ENCODE measurements around the gene MLLT3. TPM values are rescaled to one million over a fixed set of nuclear protein-coding genes. Genes with fewer than 3 reads are reported as not detected.

MLLT3 gene
- total and polyA plus RNA-seq, 2 of the 13 experiments (the other 11 are each of a cell fraction or from before 2014, with no cell fraction given), result 12.3 to 12.6 TPM

DNA sequence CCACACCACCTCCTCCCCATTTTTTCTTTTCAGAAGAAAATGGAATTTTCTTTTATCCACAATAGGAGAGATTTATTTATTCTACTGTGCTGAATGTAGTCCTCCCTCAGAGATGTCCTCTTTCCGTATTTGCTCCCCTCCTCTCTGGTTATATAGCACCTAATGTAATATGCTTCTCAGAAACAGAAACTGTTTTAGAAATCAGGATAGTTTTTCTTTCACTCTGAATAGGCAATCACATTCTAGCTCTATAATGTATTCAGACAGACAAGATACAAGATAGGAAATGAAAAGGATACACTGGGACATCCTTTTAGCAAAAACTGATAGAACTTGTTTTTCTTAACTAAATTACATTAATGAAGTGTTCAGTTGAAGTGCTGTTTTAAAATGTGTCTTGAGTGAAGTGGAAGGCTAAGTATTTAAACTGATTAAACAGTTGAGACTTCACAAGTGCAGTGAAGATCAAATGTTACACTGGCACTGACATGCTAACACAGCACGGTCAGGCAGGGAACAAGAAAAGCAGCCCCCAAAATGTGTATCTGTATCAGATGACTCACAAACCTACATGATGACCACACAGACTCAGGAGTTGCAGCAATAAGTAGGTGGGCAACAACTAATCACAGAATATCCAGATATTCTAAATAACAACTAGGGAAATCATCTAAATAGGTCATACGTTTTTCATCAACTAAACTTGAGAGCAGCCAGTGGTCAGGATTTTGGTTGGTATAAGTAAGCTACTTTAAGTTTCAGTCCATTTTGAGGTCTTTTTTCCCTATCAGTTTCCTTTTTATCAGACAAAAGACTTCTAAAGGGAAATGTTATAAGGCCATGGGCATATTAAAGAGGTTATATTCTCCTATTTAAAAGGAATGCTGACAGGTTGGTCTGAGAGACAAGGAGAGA lies 260.4 kb downstream of the MLLT3 start:
- intact Hi-C loops (cut with micrococcal nuclease; ENCODE audit: unreplicated experiment), result no loop called here
- H3K4me3 ChIP-seq (replicated peaks in 1 of 3; ENCODE audit: insufficient read depth in 1 of 3, low read depth in 2 of 3, low read length in 3 of 3), result no peak overlapping the region
- no peak overlapping the region for H3K27ac ChIP-seq (ENCODE audit: extremely low read length, insufficient read depth, low read length)
- POLR2A ChIA-PET, result no interaction called here
- no peaks in the 10 kb centered on the region for H3K27me3 ChIP-seq (ENCODE audit: control insufficient read depth in 1 of 2, insufficient read depth in 2 of 2, low read length in 2 of 2)
- no peaks in the 10 kb centered on the region for H4K20me1 ChIP-seq (ENCODE audit: insufficient read depth, low read length)
- CTCF ChIA-PET (ENCODE audit: low intra/inter-chr PET ratio, low total read pairs), result no interaction called here
- in situ Hi-C loops (cut with HindIII; ENCODE audit: extremely low pct_ligation_motif_present, low pct_unique_long_range_greater_than_20kb), result loop anchor here (25.0 kb wide), 1 partner anchor 750 kb away; no protein-coding TSS in a partner anchor
- no peaks in the 10 kb centered on the region; a peak in 1 of 5 replicates for H3K36me3 ChIP-seq (replicated peaks in 1 of 2; ENCODE audit: control insufficient read depth in 1 of 2, insufficient read depth in 2 of 2, low read length in 2 of 2)
- H3K9me3 ChIP-seq (ENCODE audit: low read length), result no peaks in the 10 kb centered on the region
- H3K4me2 ChIP-seq (ENCODE audit: low read depth, low read length), result no peak overlapping the region
- H3K79me2 ChIP-seq (ENCODE audit: insufficient read depth, low read length), result no peaks in the 10 kb centered on the region
- H2AFZ ChIP-seq (ENCODE audit: low read length), result no peak overlapping the region
- H3K4me1 ChIP-seq (ENCODE audit: insufficient read depth, low read length), result peaks cover 8% of the 10 kb centered on the region
- WGBS (ENCODE audit: low lambda C conversion rate), result 63% methylated on average over 3 of the region's 3 CpGs
- BruUV-seq (replicated peaks), result no TSS peak
- FAIRE-seq (no peak), DNase-seq (ENCODE audit: low spot score) (no peak), ATAC-seq (no peak)
- H3K9ac ChIP-seq (ENCODE audit: insufficient read depth, low read depth, low read length), result no peak overlapping the region
- TF ChIP-seq DR1 (CRISPR knock-in tag; IDR thresholded peaks at IDR 0.05) (no peak), MYPOP (CRISPR knock-in tag; IDR thresholded peaks at IDR 0.05) (no peak), ZZZ3 (CRISPR knock-in tag; IDR thresholded peaks at IDR 0.05; ENCODE audit: borderline replicate concordance) (no peak), ZNF263 (CRISPR knock-in tag; IDR thresholded peaks at IDR 0.05) (no peak), FOSL1 (CRISPR knock-in tag; IDR thresholded peaks at IDR 0.05; ENCODE audit: borderline replicate concordance) (no peak), HDAC1 (CRISPR knock-in tag; IDR thresholded peaks at IDR 0.05) (no peak)
- TF ChIP-seq, protein P1, sequence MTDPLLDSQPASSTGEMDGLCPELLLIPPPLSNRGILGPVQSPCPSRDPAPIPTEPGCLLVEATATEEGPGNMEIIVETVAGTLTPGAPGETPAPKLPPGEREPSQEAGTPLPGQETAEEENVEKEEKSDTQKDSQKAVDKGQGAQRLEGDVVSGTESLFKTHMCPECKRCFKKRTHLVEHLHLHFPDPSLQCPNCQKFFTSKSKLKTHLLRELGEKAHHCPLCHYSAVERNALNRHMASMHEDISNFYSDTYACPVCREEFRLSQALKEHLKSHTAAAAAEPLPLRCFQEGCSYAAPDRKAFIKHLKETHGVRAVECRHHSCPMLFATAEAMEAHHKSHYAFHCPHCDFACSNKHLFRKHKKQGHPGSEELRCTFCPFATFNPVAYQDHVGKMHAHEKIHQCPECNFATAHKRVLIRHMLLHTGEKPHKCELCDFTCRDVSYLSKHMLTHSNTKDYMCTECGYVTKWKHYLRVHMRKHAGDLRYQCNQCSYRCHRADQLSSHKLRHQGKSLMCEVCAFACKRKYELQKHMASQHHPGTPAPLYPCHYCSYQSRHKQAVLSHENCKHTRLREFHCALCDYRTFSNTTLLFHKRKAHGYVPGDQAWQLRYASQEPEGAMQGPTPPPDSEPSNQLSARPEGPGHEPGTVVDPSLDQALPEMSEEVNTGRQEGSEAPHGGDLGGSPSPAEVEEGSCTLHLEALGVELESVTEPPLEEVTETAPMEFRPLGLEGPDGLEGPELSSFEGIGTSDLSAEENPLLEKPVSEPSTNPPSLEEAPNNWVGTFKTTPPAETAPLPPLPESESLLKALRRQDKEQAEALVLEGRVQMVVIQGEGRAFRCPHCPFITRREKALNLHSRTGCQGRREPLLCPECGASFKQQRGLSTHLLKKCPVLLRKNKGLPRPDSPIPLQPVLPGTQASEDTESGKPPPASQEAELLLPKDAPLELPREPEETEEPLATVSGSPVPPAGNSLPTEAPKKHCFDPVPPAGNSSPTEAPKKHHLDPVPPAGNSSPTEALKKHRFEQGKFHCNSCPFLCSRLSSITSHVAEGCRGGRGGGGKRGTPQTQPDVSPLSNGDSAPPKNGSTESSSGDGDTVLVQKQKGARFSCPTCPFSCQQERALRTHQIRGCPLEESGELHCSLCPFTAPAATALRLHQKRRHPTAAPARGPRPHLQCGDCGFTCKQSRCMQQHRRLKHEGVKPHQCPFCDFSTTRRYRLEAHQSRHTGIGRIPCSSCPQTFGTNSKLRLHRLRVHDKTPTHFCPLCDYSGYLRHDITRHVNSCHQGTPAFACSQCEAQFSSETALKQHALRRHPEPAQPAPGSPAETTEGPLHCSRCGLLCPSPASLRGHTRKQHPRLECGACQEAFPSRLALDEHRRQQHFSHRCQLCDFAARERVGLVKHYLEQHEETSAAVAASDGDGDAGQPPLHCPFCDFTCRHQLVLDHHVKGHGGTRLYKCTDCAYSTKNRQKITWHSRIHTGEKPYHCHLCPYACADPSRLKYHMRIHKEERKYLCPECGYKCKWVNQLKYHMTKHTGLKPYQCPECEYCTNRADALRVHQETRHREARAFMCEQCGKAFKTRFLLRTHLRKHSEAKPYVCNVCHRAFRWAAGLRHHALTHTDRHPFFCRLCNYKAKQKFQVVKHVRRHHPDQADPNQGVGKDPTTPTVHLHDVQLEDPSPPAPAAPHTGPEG (CRISPR knock-in tag; IDR thresholded peaks at IDR 0.05), result no peak
- TF ChIP-seq, protein P2, sequence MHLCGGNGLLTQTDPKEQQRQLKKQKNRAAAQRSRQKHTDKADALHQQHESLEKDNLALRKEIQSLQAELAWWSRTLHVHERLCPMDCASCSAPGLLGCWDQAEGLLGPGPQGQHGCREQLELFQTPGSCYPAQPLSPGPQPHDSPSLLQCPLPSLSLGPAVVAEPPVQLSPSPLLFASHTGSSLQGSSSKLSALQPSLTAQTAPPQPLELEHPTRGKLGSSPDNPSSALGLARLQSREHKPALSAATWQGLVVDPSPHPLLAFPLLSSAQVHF (CRISPR knock-in tag; IDR thresholded peaks at IDR 0.05), result no peak
- TF ChIP-seq, protein P3, sequence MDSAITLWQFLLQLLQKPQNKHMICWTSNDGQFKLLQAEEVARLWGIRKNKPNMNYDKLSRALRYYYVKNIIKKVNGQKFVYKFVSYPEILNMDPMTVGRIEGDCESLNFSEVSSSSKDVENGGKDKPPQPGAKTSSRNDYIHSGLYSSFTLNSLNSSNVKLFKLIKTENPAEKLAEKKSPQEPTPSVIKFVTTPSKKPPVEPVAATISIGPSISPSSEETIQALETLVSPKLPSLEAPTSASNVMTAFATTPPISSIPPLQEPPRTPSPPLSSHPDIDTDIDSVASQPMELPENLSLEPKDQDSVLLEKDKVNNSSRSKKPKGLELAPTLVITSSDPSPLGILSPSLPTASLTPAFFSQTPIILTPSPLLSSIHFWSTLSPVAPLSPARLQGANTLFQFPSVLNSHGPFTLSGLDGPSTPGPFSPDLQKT (CRISPR knock-in tag; IDR thresholded peaks at IDR 0.05; ENCODE audit: borderline replicate concordance), result no peak

Measured in HepG2 (cell line).